GM21786 (cell line): ENCODE data around the gene CACNG3.
"Not testable (repeated sequence)": the region's sequence is repeated elsewhere in the genome, so short reads cannot be mapped to it uniquely, and the experiment has no call there.

Source experiments
- ATAC-seq: cut with Tn5 transposase; IDR thresholded peaks from one replicate; pipeline ENCODE4 v1.9.1; 2021; ENCODE audit not compliant: unreplicated experiment

The CACNG3 gene

GRCh38 chr16:24328835-24329452, 72.8 kb downstream of the CACNG3 start:
- no peak for ATAC-seq

- no peak for ATAC-seq
These were observed 76.0 kb downstream of the CACNG3 start for GRCh38 chr16:24332178-24332577.

GRCh38 chr16:24332582-24333090, 76.5 kb downstream of the CACNG3 start:
- no peak for ATAC-seq

- no peak for ATAC-seq
These were observed 80.4 kb downstream of the CACNG3 start for GRCh38 chr16:24336491-24336890.

GRCh38 chr16:24337013-24337412, 80.9 kb downstream of the CACNG3 start:
- ATAC-seq = no peak

- ATAC-seq = not testable (repeated sequence)
These were observed 87.7 kb downstream of the CACNG3 start for GRCh38 chr16:24343829-24344228.

GRCh38 chr16:24344784-24345183, 88.6 kb downstream of the CACNG3 start:
- no peak for ATAC-seq

GRCh38 chr16:24345704-24346103, 89.6 kb downstream of the CACNG3 start:
- no peak for ATAC-seq

GRCh38 chr16:24346734-24347133, 90.6 kb downstream of the CACNG3 start:
- ATAC-seq = no peak

GRCh38 chr16:24347556-24347955, 91.4 kb downstream of the CACNG3 start:
- no peak for ATAC-seq

- ATAC-seq = no peak
These were observed 92.6 kb downstream of the CACNG3 start for GRCh38 chr16:24348545-24349290.

GRCh38 chr16:24349320-24349719, 93.2 kb downstream of the CACNG3 start:
- ATAC-seq = no peak

GRCh38 chr16:24352746-24353145, 96.6 kb downstream of the CACNG3 start:
- no peak for ATAC-seq

- ATAC-seq = no peak
These were observed 97.5 kb downstream of the CACNG3 start for GRCh38 chr16:24353622-24354021.

- no peak for ATAC-seq
These were observed 101.4 kb downstream of the CACNG3 start for GRCh38 chr16:24357511-24357910.

- no peak for ATAC-seq
These were observed 102.0 kb downstream of the CACNG3 start for GRCh38 chr16:24358117-24358516.

GRCh38 chr16:24359490-24359889, 103.4 kb downstream of the CACNG3 start:
- no peak for ATAC-seq

GRCh38 chr16:24360936-24361335, 104.8 kb downstream of the CACNG3 start:
- no peak for ATAC-seq

- ATAC-seq = no peak
These were observed 108.5 kb downstream of the CACNG3 start for GRCh38 chr16:24364596-24364995.

- ATAC-seq = no peak
These were observed 111.1 kb downstream of the CACNG3 start for GRCh38 chr16:24367186-24367710.

GRCh38 chr16:24372824-24373223, 116.7 kb downstream of the CACNG3 start:
- no peak for ATAC-seq

GRCh38 chr16:24378999-24379398, 122.9 kb downstream of the CACNG3 start:
- ATAC-seq = no peak
